Measurements from ENCODE around the gene PDAP1.
"Not testable (repeated sequence)": the region's sequence is repeated elsewhere in the genome, so short reads cannot be mapped to it uniquely, and the experiment has no call there.

PDAP1 gene

GRCh38 chr7:99352247-99352646 lies 56.1 kb downstream of the PDAP1 start:
- no peak for TF ChIP-seq CTCF (IDR thresholded peaks at IDR 0.05; ENCODE audit: low read depth, low read length, poor library complexity, severe bottlenecking)
- TF ChIP-seq EZH2phosphoT487 (IDR thresholded peaks at IDR 0.05; ENCODE audit: borderline replicate concordance, low read length): no peak
- peaks cover 66% of the 10 kb centered on the region for H3K36me3 ChIP-seq (ENCODE audit: control insufficient read depth, low read length)

GRCh38 chr7:99350641-99351040 lies 57.8 kb downstream of the PDAP1 start:
- not testable (repeated sequence) for H3K4me1 ChIP-seq (ENCODE audit: control insufficient read depth, low read length); H4K20me1 ChIP-seq (ENCODE audit: control insufficient read depth, insufficient read depth, low read depth, low read length); H3K4me2 ChIP-seq (ENCODE audit: low read length); H3K79me2 ChIP-seq (ENCODE audit: control insufficient read depth, low read length); H3F3A ChIP-seq (ENCODE audit: control insufficient read depth, insufficient read depth); H3K27me3 ChIP-seq (ENCODE audit: control insufficient read depth, low read length); H3K9me2 ChIP-seq (replicated peaks; ENCODE audit: control insufficient read depth, low read length); H3K27ac ChIP-seq (ENCODE audit: low read depth, low read length); H3K9me3 ChIP-seq (ENCODE audit: control insufficient read depth, insufficient read depth, low read length); H3K4me3 ChIP-seq (ENCODE audit: low read length)
- H3K36me3 ChIP-seq (ENCODE audit: control insufficient read depth, low read length): peaks cover 71% of the 10 kb centered on the region

More at GRCh38 chr7:99352247-99352646, 56.1 kb downstream of the PDAP1 start:
- Histone ChIP-seq H3K27me3 (ENCODE audit: control insufficient read depth, low read length) (no peaks in the 10 kb centered on the region), H3K9me3 (ENCODE audit: control insufficient read depth, insufficient read depth, low read length) (no peaks in the 10 kb centered on the region), H3K4me3 (ENCODE audit: low read length) (no peak overlapping the region), H3K9me2 (replicated peaks; ENCODE audit: control insufficient read depth, low read length) (no peaks in the 10 kb centered on the region), H3K79me2 (ENCODE audit: control insufficient read depth, low read length) (no peaks in the 10 kb centered on the region), H3F3A (ENCODE audit: control insufficient read depth, insufficient read depth) (peaks cover 6% of the 10 kb centered on the region; the same call in 1 of the 2 replicates), H4K20me1 (ENCODE audit: control insufficient read depth, insufficient read depth, low read depth, low read length) (no peaks in the 10 kb centered on the region), H3K4me1 (ENCODE audit: control insufficient read depth, low read length) (no peaks in the 10 kb centered on the region), H3K27ac (ENCODE audit: low read depth, low read length) (no peak overlapping the region), H3K4me2 (ENCODE audit: low read length) (no peak overlapping the region)

Data from DOHH2 (cell line).